ENCODE data around the gene SNRNP35.
"Not testable (repeated sequence)": the region's sequence is repeated elsewhere in the genome, so short reads cannot be mapped to it uniquely, and the experiment has no call there.

Gene SNRNP35

DNA sequence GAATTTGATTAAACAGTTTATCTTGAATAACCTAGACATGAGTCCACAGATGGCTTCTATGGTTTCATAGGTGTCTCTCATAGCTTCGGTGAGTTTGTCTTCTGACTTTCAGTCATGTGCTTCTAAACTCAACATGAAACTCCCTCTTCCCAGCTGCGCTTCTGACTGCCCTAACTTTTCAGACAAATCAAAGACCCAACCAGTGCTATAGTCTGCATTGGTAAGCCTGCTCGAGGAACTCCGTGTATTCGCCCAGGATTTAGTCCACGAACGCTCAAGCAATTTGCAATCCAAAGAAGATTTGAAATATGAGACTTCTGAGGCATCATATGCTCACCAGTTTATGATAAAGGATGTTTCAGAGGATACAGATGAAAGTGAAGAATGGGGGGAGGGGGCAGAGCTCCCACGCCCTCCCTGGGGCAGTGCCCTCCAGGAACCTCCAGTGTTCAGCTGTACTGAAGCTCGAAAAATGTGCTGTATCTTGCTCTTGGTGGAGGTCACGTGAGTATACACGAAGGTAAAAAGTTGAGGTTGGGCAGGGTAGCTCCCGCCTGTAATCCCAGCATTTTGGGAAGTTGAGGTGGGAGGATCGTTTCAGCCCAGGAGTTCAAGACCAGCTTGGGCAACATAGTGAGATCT is 16.3 kb upstream of the SNRNP35 start:
- ATAC-seq (no peak), DNase-seq (no peak)
- Mint-ChIP-seq H3K27ac (no peak overlapping the region), H3K9me3 (no peaks in the 10 kb centered on the region), H3K4me3 (no peak overlapping the region), H3K27me3 (no peaks in the 10 kb centered on the region), H3K4me1 (peaks cover 21% of the 10 kb centered on the region), H3K36me3 (ENCODE audit: low read depth) (no peaks in the 10 kb centered on the region)

DNA sequence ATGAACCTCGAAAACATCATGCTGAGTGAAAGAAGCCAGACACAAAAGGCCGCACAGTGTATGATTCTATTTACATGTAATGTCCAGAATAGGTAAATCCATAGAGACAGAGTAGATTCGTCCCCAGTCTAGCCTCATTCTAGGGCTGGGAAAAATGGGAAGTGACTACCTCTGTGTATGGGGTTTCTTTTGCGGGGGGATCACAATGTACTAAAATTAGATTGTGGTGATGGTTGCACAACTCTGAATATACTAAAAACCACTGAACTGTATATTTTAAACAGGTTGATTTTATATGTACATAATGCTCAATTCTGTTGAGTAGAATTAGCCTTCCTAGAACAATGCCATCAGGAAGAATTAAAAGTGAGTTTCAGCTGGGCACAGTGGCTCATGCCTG is 15.2 kb upstream of the SNRNP35 start:
- Mint-ChIP-seq H3K36me3 (ENCODE audit: low read depth) (no peaks in the 10 kb centered on the region), H3K4me1 (peaks cover 12% of the 10 kb centered on the region), H3K27me3 (no peaks in the 10 kb centered on the region), H3K27ac (no peak overlapping the region), H3K9me3 (no peaks in the 10 kb centered on the region), H3K4me3 (no peak overlapping the region)
- ATAC-seq (no peak), DNase-seq (no peak)

DNA sequence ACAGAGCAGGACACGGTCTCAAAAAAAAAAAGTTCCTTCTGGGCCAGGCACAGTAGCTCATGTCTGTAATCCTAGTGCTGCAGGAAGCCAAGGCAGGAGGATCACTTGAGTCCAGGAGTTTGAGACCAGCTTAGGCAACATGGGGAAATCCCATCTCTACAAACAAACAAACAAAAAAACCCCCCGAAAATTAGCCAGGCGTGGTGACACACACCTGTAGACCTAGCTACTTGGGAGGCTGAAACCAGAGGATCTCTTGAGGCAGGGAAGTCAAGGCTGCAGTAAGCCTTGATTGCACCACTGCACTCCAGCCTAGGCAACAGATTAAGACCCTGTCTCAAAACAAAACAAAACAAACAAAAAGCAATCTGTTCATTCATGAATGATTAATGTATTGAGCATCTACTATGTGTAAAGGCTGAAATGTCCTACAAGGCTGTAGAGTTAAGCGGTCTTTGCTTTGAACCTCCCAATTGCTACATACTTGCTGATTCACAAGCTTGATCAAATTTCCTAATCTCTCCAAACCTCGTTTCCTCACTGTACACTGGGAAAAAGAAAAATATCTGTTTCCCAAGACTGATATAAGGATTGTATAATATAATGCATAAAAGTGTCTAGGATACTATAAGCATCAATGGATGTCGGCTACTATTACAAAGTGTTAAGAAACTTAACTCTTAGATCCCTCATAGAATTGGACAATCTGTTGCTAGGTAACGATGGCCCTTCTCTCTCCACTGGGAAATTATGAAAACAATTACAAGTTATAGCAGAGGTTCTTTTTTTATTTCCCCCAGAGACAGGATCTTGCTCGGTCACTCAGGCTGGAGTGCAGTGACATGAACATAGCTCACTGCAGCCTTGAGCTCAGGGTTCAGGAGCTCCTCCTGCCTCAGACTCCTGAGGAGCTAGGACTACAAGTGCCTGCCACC is 13.6 kb upstream of the SNRNP35 start:
- Mint-ChIP-seq H3K9me3 (no peaks in the 10 kb centered on the region), H3K27me3 (no peaks in the 10 kb centered on the region), H3K4me1 (peaks cover 24% of the 10 kb centered on the region), H3K4me3 (no peak overlapping the region), H3K27ac (no peak overlapping the region), H3K36me3 (ENCODE audit: low read depth) (no peaks in the 10 kb centered on the region)
- no peak for ATAC-seq
- DNase-seq: no peak

DNA sequence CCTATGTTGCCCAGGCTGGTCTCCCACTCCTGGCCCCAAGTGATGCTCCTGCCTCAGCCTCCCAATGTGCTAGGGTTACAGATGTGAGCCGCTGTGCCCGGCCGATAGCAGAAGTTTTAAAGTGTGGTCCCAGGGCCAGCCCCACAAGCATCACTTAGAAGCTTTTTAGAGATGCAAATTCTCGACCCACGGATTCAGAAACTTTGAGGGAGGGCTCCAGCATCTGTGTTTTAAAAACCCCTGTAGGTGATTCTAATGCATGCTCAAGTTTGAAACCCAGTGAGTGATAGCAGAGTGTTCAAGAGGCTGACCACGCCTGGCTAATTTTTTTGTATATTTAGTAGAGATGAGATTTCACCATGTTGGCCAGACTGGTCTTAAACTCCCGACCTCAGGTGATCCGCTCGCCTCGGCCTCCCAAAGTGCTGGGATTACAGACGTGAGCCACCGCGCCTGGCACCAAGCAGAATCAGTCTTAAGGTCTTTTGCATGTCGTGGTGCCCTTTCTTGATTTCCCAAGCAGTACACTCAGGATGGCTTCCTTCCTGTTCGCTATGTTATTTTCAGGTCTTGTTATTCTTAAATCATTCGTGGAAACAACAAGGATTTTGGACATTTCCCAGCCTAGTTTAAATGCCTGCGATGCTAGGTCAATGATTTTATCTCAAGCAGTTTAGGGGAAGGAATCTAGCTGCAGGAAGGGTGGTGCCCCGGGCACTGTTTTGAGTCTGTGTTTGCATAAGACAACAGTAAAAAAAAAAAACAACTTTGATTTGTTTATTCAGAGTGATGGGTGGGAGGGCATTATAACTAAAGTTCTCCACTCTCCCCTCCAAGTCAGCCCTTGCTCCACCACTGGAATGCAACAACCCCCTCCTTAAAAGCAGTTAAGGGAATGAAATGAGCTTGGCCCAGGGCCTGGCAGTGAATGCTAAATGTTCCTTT is 12.3 kb upstream of the SNRNP35 start:
- ATAC-seq (no peak), DNase-seq (no peak)
- Mint-ChIP-seq H3K36me3 (ENCODE audit: low read depth) (no peaks in the 10 kb centered on the region), H3K4me3 (no peak overlapping the region), H3K4me1 (peaks cover 28% of the 10 kb centered on the region), H3K27ac (no peak overlapping the region), H3K27me3 (no peaks in the 10 kb centered on the region), H3K9me3 (no peaks in the 10 kb centered on the region)

DNA sequence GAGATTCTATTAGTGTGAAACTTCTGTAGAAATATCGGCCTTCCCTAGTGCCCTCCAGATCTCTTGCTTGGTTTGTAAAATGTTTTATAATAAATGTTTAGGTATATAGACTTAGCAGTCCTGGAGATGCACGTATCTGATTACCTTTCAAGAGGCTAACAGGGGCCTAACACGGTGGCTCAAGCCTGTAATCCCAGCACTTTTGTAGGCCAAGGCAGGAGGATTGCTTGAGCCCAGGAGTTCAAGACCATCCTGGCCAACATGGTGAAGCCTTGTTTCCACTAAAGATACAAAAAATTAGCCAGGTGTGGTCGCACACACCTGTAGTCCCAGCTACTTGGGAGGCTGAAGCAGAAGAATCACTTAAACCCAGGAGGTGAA is 11.6 kb upstream of the SNRNP35 start:
- no peak for ATAC-seq
- Mint-ChIP-seq H3K36me3 (ENCODE audit: low read depth) (no peaks in the 10 kb centered on the region), H3K27me3 (no peaks in the 10 kb centered on the region), H3K27ac (no peak overlapping the region), H3K9me3 (no peaks in the 10 kb centered on the region), H3K4me3 (no peak overlapping the region), H3K4me1 (peaks cover 28% of the 10 kb centered on the region)
- no peak for DNase-seq

DNA sequence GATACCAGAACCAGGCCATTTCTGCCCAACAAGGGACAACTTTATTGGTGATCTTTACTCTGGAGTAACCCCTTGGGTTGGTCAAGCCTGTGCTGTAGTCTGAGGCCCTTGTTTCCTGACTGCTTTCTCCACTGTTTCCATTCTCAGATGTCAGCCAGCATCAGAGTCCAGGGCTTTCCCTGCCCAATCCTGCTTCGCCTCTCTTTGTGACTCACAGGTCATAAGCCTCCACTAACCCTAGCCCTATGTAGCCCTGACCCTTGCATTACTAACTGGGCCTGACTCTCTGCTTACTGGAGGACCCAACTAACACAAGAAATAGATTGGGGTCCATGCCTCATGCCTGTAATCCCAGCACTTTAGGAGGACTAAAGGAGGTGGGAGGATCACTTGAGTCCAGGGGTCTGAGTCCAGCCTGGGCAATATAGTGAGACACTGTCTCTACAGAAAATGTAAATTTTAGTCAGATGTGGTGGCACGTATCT is 8.6 kb upstream of the SNRNP35 start:
- Mint-ChIP-seq H3K36me3 (ENCODE audit: low read depth) (no peaks in the 10 kb centered on the region), H3K4me3 (no peak overlapping the region), H3K27ac (peak overlapping the region; percentile 37), H3K9me3 (no peaks in the 10 kb centered on the region), H3K4me1 (peaks cover 28% of the 10 kb centered on the region), H3K27me3 (no peaks in the 10 kb centered on the region)
- ATAC-seq: no peak
- no peak for DNase-seq

DNA sequence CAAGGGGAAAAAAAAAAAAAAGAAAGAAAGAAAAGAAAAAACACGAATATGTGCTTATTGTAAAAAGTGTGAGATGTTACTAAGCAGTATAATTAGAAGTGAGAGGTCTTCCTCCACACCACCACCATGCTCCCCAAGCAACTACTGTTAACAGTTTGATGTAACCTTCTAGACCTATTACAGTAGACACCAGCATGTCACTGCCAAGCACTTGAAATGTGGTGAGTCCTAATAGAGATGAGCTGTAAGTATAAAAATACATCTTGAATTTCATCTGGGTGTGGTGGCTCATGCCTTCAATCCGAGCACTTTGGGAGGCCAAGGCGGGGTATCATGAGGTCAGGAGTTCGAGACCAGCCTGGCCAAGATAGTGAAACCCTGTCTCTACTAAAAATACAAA is 8.1 kb upstream of the SNRNP35 start:
- Mint-ChIP-seq H3K9me3 (no peaks in the 10 kb centered on the region), H3K27ac (peak overlapping the region; percentile 37)
- ATAC-seq: no peak

DNA sequence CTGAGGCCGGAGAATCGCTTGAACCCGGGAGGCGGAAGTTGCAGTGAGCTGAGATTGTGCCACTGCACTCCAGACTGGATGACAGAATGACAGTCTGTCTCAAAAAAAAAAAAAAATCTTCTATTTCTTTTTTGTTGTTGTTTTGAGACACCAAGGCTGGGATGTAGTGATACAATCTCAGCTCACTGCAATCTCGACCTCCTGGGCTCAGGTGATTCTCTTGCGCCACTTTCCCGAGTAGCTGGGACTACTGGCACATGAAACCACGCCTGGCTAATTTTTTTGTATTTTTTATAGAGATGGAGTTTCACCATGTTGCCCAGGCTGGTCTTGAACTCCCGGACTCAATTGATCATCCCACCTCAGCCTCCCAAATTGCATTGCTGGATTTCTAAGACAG is 7.3 kb upstream of the SNRNP35 start:
- Mint-ChIP-seq H3K36me3 (ENCODE audit: low read depth) (no peaks in the 10 kb centered on the region), H3K27me3 (no peaks in the 10 kb centered on the region), H3K4me1 (peaks cover 27% of the 10 kb centered on the region), H3K27ac (no peak overlapping the region), H3K9me3 (no peaks in the 10 kb centered on the region), H3K4me3 (no peak overlapping the region)
- ATAC-seq (no peak), DNase-seq (no peak)

More for the DNA sequence above, 8.1 kb upstream of the SNRNP35 start:
- H3K27me3 Mint-ChIP-seq: no peaks in the 10 kb centered on the region
- H3K4me3 Mint-ChIP-seq: no peak overlapping the region
- H3K4me1 Mint-ChIP-seq: peaks cover 29% of the 10 kb centered on the region
- no peaks in the 10 kb centered on the region for H3K36me3 Mint-ChIP-seq (ENCODE audit: low read depth)
- DNase-seq: no peak

DNA sequence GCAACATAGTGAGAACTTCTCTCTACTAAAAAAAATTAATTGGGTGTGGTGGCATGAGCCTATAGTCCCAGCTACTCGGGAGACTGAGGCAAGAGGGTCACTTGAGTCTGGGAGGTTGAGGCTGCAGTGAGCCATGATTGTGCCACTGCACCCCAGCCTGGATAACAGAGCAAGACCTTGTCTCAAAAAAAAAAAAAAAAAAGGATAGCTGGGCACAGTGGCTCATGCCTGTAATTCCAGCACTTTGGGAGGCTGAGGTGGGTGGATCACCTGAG is 5.7 kb upstream of the SNRNP35 start:
- not testable (repeated sequence) for H3K4me3 Mint-ChIP-seq; DNase-seq; H3K27me3 Mint-ChIP-seq; H3K27ac Mint-ChIP-seq; H3K36me3 Mint-ChIP-seq (ENCODE audit: low read depth); H3K9me3 Mint-ChIP-seq
- peaks cover 22% of the 10 kb centered on the region for H3K4me1 Mint-ChIP-seq
- peak; percentile 7 for ATAC-seq

DNA sequence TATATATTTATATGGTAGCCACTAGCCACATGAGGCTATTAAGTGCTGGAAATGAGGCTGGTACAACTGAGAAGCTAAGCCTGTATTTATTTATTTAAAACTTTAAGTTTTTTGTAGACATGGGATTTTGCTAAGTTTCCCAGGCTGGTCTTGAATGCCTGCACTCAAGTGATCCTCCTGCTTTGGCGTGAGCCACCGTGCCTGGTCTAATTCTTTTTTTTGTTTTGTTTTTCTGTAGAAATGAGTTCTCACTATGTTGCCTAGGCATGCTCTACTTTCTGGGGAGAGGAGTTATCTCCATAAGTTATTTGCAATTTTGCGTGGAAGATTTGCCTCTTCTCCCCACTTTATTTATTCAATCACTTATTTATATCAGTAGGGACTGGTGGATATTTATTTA is 4.8 kb upstream of the SNRNP35 start:
- Mint-ChIP-seq H3K9me3 (no peaks in the 10 kb centered on the region), H3K4me1 (peaks cover 20% of the 10 kb centered on the region), H3K27me3 (no peaks in the 10 kb centered on the region), H3K4me3 (no peak overlapping the region), H3K36me3 (ENCODE audit: low read depth) (no peaks in the 10 kb centered on the region), H3K27ac (no peak overlapping the region)
- DNase-seq (no peak), ATAC-seq (no peak)

DNA sequence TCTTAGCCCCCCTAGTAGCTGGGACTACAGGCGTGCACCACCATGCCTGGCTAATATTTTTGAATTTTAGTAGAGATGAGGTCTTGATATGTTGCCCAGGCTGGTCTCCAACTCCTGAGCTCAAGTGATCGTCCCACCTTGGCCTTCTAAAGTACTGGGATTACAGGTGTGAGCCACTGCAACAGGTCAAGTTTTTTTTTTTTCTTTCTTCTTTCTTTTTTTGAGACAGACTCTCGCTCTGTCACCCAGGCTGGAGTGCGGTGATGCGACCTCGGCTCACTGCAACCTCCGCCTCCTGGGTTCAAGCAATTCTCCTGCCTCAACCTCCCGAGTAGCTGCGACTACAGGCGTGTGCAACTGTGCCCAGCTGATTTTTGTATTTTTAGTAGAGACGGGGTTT is 5.2 kb downstream of the SNRNP35 start:
- not testable (repeated sequence) for DNase-seq, ATAC-seq, H3K4me3 Mint-ChIP-seq, H3K27me3 Mint-ChIP-seq, H3K27ac Mint-ChIP-seq, H3K9me3 Mint-ChIP-seq
- Mint-ChIP-seq H3K4me1 (peaks cover 36% of the 10 kb centered on the region), H3K36me3 (ENCODE audit: low read depth) (peaks cover 28% of the 10 kb centered on the region)

DNA sequence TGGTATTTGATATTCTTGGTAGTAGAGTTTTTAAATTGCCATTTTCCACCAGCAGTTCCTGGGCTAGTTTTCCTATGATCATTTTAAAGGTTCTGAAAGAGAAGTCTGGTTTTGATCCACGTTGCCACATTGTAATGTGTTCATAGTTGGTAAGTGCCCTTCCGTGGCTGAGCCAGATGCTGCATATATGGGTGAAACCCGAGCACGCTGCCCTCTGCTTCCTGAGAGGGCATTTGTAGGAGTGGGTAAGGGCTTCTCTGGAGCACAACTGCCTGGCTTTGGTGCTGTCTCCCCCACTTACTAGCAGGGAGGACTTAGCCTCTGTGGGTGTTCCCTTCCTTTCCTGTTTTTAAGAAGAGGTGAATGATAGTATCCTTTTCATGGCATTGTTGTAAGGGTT is 7.1 kb downstream of the SNRNP35 start:
- no peak for DNase-seq
- Mint-ChIP-seq H3K4me1 (peaks cover 19% of the 10 kb centered on the region), H3K27me3 (no peaks in the 10 kb centered on the region), H3K4me3 (no peak overlapping the region), H3K9me3 (no peaks in the 10 kb centered on the region), H3K27ac (no peak overlapping the region), H3K36me3 (ENCODE audit: low read depth) (peaks cover 25% of the 10 kb centered on the region)
- no peak for ATAC-seq

DNA sequence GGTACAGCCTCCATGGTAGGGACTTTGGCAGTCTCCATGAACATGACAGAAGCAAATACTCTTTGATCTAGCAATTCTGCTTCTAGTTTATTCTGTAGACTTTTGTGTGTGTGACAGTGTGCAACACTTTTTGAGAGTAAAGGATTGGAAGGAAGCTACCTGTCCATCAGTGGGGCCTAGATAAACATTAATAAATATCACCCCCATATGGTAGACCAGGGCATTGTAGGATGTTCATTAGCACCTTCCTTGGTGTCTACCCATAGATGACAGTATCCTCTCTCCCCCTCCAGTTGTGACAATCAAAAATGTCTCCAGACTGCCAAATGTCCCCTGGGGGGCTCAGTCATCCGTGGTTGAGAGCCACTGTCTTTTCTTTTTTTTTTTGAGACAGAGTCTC is 10.8 kb downstream of the SNRNP35 start:
- no peak for DNase-seq
- H3K27me3 Mint-ChIP-seq: no peaks in the 10 kb centered on the region
- H3K36me3 Mint-ChIP-seq (ENCODE audit: low read depth): peaks cover 25% of the 10 kb centered on the region
- H3K4me1 Mint-ChIP-seq: peaks cover 6% of the 10 kb centered on the region
- H3K4me3 Mint-ChIP-seq: no peak overlapping the region
- no peaks in the 10 kb centered on the region for H3K9me3 Mint-ChIP-seq
- no peak overlapping the region for H3K27ac Mint-ChIP-seq
- peak; percentile 24 for ATAC-seq

DNA sequence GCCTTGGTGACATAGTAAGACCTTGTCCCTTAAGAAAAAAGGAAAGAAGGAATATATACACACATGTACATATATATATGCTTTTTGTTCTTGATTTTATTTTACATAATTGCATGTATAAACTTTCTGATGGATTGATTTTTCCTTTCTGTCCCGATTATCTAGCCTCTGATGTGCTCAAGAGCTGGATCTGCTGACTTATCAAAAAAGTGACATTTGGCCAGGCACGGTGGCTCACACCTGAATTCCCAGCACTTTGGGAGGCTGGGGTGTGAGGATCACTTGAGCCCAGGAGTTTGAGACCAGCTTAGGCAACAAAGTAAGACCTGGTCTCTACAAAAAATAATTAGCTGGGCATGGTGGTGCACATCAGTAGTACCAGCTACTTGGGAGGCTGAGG is 12.0 kb downstream of the SNRNP35 start:
- Mint-ChIP-seq H3K27me3 (no peaks in the 10 kb centered on the region), H3K4me1 (peaks cover 13% of the 10 kb centered on the region), H3K27ac (no peak overlapping the region), H3K4me3 (no peak overlapping the region), H3K36me3 (ENCODE audit: low read depth) (peaks cover 22% of the 10 kb centered on the region), H3K9me3 (no peaks in the 10 kb centered on the region)
- ATAC-seq (no peak), DNase-seq (no peak)
